ENCODE results near the gene SH3RF3. TPM values are rescaled to one million over a fixed set of nuclear protein-coding genes. Genes with fewer than 3 reads are reported as not detected.
A peak's percentile ranks its signal among the peaks of the same experiment; 100 is the strongest.

The SH3RF3 gene
- total RNA-seq, 1 donor from 2014 or later, result 6.6 TPM

DNA sequence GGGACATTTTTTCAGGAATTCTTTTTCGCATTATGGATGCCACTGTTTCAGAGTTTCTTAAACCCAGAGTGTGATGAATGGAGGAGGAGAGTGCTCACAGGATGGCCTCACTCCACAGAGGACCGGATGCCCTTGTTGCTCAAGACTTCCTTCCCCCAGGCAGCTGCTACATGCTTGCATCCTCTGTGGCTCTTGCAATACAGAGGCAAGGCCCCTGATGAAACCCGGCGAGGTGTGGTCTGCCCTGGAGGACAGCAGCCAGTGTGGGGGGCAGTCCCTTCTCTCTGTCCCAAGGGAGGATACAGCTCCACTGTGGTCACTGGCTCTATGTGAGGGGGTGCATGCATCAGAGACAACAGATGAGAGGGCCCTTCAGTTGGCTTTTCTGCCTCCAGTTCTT, 109.6 kb downstream of the SH3RF3 start:
- peak; percentile 87 for DNase-seq
- intact Hi-C loops (cut with DNase I), result no loop called here
- peak; percentile 55 for ATAC-seq (ENCODE audit: poor library complexity)

DNA sequence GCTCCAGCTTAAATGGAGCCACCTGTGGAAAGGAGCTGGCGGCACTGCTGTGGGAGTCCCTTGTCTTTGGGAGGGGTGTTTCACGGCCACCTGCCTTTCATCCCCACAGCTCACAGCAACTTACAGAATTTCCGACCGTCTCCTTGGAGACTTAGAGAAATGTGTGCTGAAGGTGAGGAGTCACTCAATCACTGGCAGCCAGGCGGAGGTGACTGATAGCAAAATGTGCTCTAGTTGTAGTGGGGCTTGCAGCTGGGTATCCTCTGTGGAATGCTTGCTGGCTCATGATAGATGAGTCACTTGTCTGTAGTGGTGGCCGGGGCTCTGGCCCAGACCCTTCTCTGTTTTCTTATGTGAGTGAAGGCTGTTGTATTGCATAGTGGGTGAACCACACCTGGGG, 110.7 kb downstream of the SH3RF3 start:
- intact Hi-C loops (cut with DNase I), result no loop called here
- no peak for DNase-seq
- ATAC-seq (ENCODE audit: poor library complexity), result no peak

DNA sequence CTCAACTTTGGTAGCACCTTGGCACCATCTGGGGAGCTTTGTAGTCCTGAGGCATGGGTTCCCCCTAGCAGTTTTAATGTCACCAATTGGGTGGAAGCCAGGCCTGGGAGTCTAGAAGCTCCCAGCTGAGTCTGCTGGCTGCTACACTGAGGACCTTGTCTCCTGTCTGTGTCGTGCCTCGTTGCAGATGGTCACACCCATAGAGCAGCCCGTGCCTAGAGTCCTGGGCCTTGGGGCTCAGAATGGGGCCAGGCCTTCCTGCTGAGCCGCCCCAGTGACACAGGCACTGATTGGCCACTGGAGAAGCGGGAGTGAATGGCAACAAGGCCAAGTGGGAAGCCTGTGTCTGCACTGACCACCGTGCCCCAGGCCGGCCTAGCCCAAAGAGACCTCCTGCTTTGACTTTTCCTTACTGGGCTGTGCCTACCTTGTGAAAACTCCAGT, 113.2 kb downstream of the SH3RF3 start:
- ATAC-seq (ENCODE audit: poor library complexity) (peak; percentile 54), DNase-seq (peak; percentile 61)
- intact Hi-C loops (cut with DNase I), result no loop called here

DNA sequence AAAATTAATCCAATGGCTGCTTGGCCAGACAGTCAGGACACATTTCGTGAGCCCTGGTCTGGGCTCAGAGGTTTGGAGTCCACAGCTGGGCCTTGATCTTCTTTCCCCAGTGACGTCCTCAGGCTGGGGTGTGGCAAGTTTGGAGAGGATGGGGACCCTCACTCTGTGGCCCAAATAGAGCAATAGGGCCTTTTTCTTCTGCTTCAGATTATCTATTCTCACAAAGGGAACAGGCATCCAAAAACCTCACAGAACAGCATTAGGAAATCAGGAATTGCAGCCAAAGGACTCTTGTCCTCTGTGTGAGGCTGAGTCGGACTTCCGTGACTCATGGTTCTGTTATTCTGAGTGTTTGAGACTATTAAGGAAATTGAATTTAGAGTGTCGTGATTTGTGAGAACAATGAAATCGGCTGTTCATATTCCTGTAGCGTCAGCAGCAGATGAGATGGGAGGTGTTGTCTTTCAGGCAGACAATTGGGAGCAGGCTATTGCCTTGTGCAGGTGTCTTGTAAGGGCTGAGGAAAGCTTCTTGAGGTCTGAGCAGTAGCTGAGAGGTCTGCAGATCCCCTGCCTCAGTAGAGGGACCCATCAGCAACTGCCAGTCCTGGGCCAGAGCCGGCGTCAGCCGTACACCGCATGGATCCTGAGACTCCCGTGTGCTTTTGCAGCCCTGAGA, 113.8 kb downstream of the SH3RF3 start:
- intact Hi-C loops (cut with DNase I), result no loop called here
- peak; percentile 62 for DNase-seq
- ATAC-seq (ENCODE audit: poor library complexity), result peak; percentile 79

DNA sequence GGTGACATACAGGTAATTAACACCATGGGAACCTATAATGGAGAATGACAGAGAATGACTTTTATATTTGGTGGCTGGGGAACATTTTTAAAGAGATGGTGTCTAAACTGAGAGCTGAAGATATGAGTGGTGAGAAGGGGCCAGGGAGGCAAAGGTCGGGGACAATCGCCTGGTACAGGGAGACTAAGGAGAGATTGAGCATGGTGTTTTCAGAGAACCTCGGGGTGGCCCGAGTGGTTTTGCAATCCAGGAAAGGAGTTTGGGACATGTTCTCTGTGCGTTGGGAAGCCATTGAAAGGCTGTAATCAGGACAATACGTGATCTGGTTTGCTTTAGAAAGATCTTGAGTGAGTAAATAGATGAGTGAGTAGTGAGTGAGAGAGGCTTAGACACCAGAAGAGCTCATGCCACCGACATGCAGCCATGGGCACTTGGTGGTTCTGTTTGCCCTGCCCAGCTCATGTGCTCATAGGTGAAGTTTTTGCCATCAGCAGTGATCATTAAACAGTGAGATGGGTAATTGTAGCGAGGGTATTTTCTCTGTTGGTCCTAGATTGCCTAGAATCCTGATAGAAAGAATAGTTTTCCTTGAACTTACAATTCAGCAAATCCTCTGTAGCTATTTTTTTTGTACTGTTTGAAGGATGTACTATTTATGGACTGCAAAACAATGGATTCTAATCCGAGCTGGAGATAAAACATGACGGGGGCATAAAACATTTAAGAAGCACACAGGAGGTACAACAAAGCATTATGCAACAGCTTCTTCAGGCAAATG, 114.7 kb downstream of the SH3RF3 start:
- no peak for ATAC-seq (ENCODE audit: poor library complexity)
- no peak for DNase-seq
- intact Hi-C loops (cut with DNase I), result no loop called here

DNA sequence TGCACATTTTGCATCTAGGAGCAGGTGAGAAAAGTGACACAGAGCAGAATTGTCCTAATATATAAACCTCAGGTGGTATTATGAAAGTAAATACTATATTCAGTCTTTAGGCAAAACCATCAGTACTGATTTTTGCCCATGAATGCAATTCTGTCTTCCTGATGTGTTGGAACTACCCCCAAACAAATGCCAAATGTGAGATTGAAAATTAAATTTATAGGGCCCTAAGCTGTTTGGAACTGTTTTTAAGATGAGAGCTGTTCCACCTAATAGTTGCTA, 115.2 kb downstream of the SH3RF3 start:
- DNase-seq (no peak), ATAC-seq (ENCODE audit: poor library complexity) (no peak)
- intact Hi-C loops (cut with DNase I), result no loop called here

DNA sequence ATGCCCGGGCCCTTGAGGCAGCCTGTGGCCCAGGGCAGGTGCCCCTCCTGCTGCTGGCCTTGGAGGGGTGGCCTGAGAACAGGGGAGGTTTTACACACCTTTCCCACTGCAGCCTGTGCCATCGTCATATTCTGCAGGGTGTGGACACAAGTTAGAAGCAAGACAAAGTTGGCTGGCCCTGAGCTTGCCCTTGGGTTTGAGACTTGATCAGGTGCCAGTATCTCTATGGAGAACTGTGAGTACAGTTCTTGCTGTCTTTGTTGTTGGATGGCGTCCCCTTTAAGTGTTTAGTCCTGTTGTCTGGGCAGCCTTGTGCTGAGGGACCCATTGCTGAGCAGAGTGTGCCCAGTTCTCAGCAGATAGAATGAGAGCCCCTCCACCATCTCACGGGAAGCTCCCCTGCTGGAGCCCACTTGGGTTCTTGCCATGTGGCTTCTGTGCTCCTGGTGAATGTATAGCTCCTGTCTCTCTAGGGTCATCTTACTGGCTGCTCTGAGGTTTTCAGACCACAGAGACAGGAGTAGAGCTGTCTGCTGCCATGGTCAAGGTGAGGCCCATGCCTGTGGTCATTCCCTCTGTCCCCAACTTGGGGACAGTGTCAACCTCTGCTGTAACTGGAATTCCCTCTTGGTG, 115.9 kb downstream of the SH3RF3 start:
- ATAC-seq (ENCODE audit: poor library complexity) (peak; percentile 25), DNase-seq (no peak)
- intact Hi-C loops (cut with DNase I), result no loop called here

DNA sequence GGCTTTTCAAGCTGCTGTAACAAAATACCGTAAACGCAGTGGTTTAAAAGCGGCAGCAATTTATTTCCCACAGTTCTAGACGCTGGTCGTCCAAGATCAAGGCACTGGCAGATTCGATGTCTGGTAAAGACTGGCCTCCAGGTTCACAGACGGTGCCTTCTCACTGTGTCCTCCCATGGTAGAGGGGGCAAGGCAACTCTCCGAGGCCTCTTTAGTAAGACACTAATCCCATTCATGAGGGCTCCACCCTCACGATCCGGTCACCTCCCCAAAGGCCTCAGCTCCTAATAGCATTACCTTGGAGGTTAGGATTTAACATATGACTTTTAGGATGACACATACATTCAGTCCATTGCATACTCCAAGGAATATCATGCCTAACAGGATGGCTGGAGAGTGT, 117.2 kb downstream of the SH3RF3 start:
- intact Hi-C loops (cut with DNase I), result no loop called here
- DNase-seq (no peak), ATAC-seq (ENCODE audit: poor library complexity) (no peak)

DNA sequence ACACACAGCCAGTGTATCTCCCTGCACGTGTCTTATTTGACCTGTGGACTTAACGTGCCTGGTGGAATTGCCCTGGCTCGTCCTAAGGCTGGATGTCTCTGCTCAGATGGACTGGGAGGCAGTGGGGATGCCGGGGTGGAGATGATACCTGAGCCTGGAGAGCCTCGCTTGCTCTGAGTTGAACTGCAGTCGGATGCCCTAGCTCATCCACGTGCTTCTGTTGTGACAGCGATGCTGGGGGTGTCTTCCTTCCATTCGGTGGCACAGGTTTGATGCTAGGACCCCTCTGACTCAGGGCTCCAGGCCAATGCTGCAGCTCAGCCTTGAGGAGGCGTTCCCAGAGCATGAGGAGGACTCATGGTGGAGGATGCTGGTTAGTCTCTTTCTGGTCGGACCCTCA, 117.6 kb downstream of the SH3RF3 start:
- intact Hi-C loops (cut with DNase I), result no loop called here
- ATAC-seq (ENCODE audit: poor library complexity), result no peak
- no peak for DNase-seq

DNA sequence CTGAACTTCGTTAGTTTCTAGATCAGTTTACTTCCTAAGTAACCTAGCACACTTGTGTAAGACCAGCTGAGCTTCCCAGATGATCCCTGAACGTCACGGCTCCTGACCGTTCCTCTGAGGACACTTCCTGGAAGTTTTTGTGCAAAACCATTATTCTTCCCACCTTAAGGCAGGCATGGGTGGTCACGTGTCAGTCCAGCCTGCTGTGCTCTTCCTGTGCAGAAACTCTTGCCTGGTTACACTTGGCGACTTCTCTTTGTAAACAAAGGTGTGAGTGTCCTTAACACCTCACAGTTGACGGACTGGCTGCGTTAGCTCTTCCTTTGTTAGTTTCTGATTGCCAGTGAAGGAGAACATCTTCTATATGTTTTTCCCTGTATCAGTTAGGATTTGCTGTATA, 118.3 kb downstream of the SH3RF3 start:
- ATAC-seq (ENCODE audit: poor library complexity) (no peak), DNase-seq (no peak)
- intact Hi-C loops (cut with DNase I), result no loop called here

DNA sequence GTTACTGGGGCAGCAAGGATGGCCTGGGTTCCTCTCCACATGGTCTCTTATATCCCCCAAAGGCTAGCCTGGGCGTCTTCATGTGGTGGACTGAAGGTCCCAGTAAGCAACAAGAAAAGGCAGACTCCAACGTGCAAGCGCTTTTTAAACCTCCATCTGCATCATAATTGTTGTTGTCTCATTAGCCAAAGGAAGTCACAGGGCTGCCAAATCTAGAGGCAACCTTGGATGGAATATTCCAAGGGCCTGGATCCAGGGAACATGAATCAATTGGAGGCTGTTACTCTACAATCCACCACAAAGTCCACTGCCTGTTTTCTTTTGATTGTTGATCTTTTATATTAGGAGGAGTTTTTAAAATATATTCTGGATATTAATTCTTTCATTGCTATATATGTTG, 118.8 kb downstream of the SH3RF3 start:
- no peak for DNase-seq
- peak; percentile 28 for ATAC-seq (ENCODE audit: poor library complexity)
- intact Hi-C loops (cut with DNase I), result no loop called here

DNA sequence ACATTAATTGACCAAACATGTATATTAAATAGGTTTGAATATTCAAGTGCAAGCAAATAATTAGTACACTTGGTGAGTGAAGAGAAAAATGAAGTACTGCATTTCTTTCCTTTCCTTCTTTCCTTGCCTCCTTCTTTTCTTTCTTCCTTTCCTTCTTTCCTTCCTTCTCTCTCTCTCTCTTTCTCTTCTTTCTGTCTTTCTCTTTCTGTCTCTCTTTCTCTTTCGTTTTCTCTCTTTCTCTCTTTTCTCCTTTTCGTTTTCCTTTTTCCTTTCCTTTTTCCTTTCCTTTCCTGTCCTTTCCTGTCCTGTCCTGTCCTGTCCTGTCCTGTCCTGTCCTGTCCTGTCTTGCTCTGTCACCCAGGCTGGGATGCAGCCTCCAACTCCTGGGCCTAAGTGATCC, 119.6 kb downstream of the SH3RF3 start:
- DNase-seq, result no peak
- ATAC-seq (ENCODE audit: poor library complexity), result no peak
- intact Hi-C loops (cut with DNase I), result no loop called here

DNA sequence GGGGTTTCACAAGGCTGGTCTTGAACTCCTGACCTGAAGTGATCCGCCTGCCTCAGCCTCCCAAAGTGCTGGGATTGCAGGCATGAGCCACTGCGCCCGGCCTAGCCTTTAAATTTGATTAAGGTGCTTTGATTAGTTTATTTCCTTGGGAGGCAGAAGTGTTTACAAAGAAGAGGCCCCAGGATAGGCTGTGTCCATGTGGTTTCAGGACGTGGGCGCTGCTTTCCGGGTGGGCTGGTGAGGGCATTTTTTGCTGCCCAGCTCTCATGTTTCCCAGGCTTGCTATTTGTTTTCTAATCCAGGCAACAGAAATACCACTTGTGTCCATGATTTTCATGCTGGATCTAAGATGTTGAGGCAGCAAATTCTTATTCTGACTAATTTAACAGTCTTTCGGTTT, 124.2 kb downstream of the SH3RF3 start:
- DNase-seq (no peak), ATAC-seq (ENCODE audit: poor library complexity) (no peak)
- intact Hi-C loops (cut with DNase I), result no loop called here

DNA sequence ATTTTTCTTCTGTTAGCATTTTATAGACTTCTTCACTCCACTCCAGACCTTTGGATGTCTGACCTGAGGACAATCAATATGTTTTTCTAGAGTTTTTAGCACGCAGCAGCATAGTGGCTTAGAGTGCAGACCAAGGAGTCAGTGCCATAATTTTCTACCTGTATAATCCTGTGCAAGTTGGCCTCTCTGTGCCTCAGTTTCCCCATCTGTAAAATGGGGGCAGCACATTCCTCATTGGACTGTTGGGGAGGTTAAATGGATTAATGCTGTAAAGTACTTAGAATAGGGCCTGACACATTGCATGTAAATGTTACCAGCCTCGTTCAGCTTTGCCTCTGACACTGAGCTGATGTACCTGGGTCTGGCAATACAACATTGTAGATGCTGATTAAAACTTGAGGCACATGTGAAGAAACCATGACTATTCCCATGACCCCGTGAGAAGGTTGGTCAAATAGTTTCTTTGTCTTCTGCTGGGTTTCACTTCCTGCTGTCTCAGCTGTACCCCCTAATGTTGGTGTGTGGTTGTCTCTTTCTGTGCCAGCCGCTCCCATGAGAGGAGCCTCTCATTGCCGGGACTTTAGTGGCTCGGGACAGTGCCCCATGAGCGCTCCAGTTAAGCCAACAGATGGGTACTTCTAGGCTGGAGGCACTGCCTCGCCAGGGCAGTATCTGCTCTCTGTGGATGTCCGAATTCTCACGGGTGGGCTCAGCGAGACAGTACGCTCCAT, 125.3 kb downstream of the SH3RF3 start:
- intact Hi-C loops (cut with DNase I), result no loop called here
- ATAC-seq (ENCODE audit: poor library complexity) (no peak), DNase-seq (no peak)

DNA sequence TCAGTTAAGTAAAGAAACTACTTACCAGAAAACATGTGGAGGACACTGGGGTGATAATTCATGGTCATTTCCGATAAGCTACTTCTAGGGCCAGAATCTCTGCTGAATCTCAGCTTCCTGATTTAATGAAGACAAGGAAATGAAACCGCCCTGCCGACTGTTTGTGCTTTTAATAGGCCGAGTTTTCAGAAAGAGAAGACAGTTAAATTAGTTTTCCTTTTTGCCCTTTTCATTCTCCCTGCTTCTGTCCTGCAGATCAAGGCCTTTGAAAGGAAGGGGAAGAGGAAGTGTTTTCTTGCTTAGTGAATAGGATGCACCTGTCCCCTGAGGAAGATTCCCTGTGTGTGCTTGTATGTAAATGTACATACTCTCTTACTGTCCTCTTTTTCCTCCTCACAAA, 126.6 kb downstream of the SH3RF3 start:
- intact Hi-C loops (cut with DNase I), result no loop called here
- DNase-seq (no peak), ATAC-seq (ENCODE audit: poor library complexity) (peak; percentile 41)

DNA sequence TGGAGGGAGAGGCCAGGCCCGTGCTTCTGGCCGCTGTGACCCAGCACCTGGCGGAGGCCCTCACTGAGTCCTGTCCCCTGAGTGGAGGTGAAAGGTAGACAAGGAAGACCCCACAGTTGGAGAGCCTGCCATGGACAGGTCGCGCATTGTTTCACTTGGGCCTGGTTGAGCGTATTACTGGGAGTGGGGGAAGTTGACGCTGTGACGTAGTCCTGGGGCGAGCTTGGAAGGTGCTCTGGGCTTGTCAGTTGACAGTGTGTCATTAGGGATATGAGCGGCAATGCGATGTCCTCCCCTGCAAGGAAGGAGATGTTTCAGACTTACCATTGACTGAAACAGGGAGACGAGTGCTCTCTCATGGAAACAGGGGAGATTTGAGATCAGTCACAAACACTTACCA, 127.1 kb downstream of the SH3RF3 start:
- intact Hi-C loops (cut with DNase I), result no loop called here
- DNase-seq (no peak), ATAC-seq (ENCODE audit: poor library complexity) (no peak)

DNA sequence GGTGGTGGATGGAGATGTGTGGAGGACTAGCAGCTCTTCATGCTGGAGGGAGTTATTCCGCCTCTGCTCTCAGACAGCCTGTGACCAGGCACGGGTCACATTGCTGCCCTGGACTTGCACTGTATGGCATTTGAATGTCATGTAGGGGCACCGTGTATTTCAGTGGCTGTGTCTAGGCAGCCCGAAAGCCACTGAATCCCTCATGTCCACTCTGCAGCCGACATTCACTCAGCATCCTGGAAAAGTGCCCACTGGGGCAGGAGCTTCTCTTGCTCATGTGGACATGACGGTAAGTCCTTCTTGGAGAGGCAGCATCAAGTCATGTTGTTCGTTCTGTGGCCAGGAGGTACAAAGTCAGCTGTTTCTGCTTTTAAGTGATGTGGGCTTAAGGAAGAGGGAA, 127.9 kb downstream of the SH3RF3 start:
- DNase-seq (no peak), ATAC-seq (ENCODE audit: poor library complexity) (no peak)
- intact Hi-C loops (cut with DNase I), result no loop called here

DNA sequence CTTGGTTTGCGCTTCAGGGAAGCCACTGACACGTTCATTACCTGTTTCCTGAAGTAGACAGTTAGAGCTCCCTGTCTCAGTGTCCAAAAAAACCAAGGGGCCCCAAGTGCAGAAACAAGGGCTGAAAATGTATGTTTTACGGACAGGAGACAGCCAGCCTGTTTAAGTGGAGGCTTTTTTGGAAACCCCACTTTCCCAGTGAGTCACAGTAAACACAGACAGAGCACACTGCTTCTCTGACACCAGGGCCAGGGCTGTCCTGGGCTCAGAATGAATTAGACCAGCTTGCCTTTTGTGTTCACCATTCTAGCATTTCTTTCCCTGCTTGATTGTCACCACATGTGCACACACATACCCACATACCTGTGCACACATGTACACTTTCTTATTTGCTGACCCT, 128.6 kb downstream of the SH3RF3 start:
- DNase-seq (no peak), ATAC-seq (ENCODE audit: poor library complexity) (no peak)
- intact Hi-C loops (cut with DNase I), result no loop called here

DNA sequence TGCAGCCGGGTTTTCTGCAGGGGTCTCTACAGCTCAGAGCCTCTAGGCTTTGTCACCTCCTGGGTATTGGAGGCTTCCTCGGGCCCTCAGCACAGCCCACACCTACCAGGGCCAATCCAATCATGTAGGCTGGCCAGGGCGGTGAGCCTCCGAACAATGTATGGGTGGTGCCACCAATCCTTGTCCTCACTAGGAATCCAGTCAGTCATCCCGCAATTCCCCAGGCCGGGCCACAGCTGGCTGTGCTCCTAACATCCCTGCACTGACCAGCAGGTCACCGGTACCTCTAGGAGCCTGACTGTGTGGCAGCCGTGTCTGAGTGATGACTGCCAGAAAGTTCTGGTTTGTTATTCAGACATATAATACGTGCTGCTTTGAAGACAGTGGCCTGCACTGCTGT, 129.4 kb downstream of the SH3RF3 start:
- intact Hi-C loops (cut with DNase I), result no loop called here
- no peak for DNase-seq
- ATAC-seq (ENCODE audit: poor library complexity), result no peak

Data from Right ventricle myocardium superior (tissue), 1 donor.